GM21390 (cell line): ENCODE measurements around the gene ICAM1.
"Not testable (repeated sequence)": the region's sequence is repeated elsewhere in the genome, so short reads cannot be mapped to it uniquely, and the experiment has no call there.

Source experiments
- ATAC-seq: cut with Tn5 transposase; IDR thresholded peaks from one replicate; pipeline ENCODE4 v1.9.1; 2021; ENCODE audit not compliant: unreplicated experiment

The ICAM1 gene

GRCh38 chr19:10274589-10274988 lies 3.7 kb downstream of the ICAM1 start:
- ATAC-seq, result no peak

- no peak for ATAC-seq
Observed at GRCh38 chr19:10277795-10278589, 7.1 kb downstream of the ICAM1 start.

GRCh38 chr19:10278935-10279334 lies 8.0 kb downstream of the ICAM1 start:
- ATAC-seq, result no peak

GRCh38 chr19:10279737-10280442 lies 9.0 kb downstream of the ICAM1 start:
- no peak for ATAC-seq

GRCh38 chr19:10282043-10282442 lies 11.1 kb downstream of the ICAM1 start:
- ATAC-seq, result not testable (repeated sequence)

GRCh38 chr19:10283301-10284064 lies 12.6 kb downstream of the ICAM1 start:
- no peak for ATAC-seq

- no peak for ATAC-seq
Observed at GRCh38 chr19:10284065-10284959, 13.4 kb downstream of the ICAM1 start.

- ATAC-seq, result no peak
Observed at GRCh38 chr19:10284960-10285278, 14.0 kb downstream of the ICAM1 start.

- ATAC-seq, result no peak
Observed at GRCh38 chr19:10285393-10285792, 14.5 kb downstream of the ICAM1 start.

- ATAC-seq, result no peak
Observed at GRCh38 chr19:10286803-10287737, 16.1 kb downstream of the ICAM1 start, which contains the start of gene ICAM4. TSS of gene ICAM4 (plus strand) at chr19:10286955. CDS start at chr19:10287013, 58 bp downstream.

- no peak for ATAC-seq
Observed at GRCh38 chr19:10288662-10289166, 17.8 kb downstream of the ICAM1 start.

GRCh38 chr19:10289167-10289835 lies 18.4 kb downstream of the ICAM1 start:
- ATAC-seq, result no peak

- ATAC-seq, result no peak
Observed at GRCh38 chr19:10289836-10290356, 19.0 kb downstream of the ICAM1 start, which contains the start of gene ICAM5. TSS of gene ICAM5 (plus strand) at chr19:10289952. CDS start at chr19:10290044, 92 bp downstream.

- ATAC-seq, result no peak
Observed at GRCh38 chr19:10290357-10290875, 19.5 kb downstream of the ICAM1 start.

- no peak for ATAC-seq
Observed at GRCh38 chr19:10290876-10291553, 20.1 kb downstream of the ICAM1 start.

- no peak for ATAC-seq
Observed at GRCh38 chr19:10291554-10292205, 20.8 kb downstream of the ICAM1 start.

- ATAC-seq, result no peak
Observed at GRCh38 chr19:10292206-10292788, 21.4 kb downstream of the ICAM1 start.
